Upper lobe of left lung (tissue), 4 donors: ENCODE measurements around the gene MOXD1.

Source experiments
- POLR2A ChIP-seq, 4 donors: fragments of 450-650 bp; IDR thresholded peaks; one replicate each; pipeline ENCODE4 v1.5.1; 2016 to 2017; ENCODE audit warnings: antibody characterized with exemption in 4 of 4, mild to moderate bottlenecking in 2 of 4
- TF ChIP-seq, protein P1 (sequence below), 6 experiments: fragments of 450-650 bp in 4 of 6; fragments of 200-600 bp in 2 of 6; sonication (generic) in 2 of 6; IDR thresholded peaks; one replicate each; pipeline ENCODE4 v1.5.1; 2016 to 2019; ENCODE audit warnings: antibody characterized with exemption in 6 of 6

GRCh38 chr6:132430110-132430509, 28.8 kb upstream of the MOXD1 start:
- TF ChIP-seq, protein P1, sequence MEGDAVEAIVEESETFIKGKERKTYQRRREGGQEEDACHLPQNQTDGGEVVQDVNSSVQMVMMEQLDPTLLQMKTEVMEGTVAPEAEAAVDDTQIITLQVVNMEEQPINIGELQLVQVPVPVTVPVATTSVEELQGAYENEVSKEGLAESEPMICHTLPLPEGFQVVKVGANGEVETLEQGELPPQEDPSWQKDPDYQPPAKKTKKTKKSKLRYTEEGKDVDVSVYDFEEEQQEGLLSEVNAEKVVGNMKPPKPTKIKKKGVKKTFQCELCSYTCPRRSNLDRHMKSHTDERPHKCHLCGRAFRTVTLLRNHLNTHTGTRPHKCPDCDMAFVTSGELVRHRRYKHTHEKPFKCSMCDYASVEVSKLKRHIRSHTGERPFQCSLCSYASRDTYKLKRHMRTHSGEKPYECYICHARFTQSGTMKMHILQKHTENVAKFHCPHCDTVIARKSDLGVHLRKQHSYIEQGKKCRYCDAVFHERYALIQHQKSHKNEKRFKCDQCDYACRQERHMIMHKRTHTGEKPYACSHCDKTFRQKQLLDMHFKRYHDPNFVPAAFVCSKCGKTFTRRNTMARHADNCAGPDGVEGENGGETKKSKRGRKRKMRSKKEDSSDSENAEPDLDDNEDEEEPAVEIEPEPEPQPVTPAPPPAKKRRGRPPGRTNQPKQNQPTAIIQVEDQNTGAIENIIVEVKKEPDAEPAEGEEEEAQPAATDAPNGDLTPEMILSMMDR (IDR thresholded peaks at IDR 0.05): no peak
- TF ChIP-seq POLR2A (IDR thresholded peaks at IDR 0.05): no peak
